NCI-H128 (cell line): ENCODE measurements around the gene FKRP.
A peak's percentile ranks its signal among the peaks of the same experiment; 100 is the strongest.
"Not testable (repeated sequence)": the region's sequence is repeated elsewhere in the genome, so short reads cannot be mapped to it uniquely, and the experiment has no call there.

Experiments
- DNase-seq: peaks from one replicate; lab custom pipeline; 2025; ENCODE audit not compliant: unreplicated experiment; lab: John Stamatoyannopoulos, UW

Gene FKRP

DNA sequence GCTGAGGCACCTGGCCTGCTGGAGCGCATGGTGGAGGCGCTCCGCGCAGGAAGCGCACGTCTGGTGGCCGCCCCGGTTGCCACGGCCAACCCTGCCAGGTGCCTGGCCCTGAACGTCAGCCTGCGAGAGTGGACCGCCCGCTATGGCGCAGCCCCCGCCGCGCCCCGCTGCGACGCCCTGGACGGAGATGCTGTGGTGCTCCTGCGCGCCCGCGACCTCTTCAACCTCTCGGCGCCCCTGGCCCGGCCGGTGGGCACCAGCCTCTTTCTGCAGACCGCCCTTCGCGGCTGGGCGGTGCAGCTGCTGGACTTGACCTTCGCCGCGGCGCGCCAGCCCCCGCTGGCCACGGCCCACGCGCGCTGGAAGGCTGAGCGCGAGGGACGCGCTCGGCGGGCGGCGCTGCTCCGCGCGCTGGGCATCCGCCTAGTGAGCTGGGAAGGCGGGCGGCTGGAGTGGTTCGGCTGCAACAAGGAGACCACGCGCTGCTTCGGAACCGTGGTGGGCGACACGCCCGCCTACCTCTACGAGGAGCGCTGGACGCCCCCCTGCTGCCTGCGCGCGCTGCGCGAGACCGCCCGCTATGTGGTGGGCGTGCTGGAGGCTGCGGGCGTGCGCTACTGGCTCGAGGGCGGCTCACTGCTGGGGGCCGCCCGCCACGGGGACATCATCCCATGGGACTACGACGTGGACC lies 10.1 kb downstream of the FKRP start:
- DNase-seq, result no peak

GRCh38 chr19:46756544-46756888 lies 10.7 kb downstream of the FKRP start:
- no peak for DNase-seq

- no peak for DNase-seq
Measured at GRCh38 chr19:46759206-46759605, 13.3 kb downstream of the FKRP start.

- no peak for DNase-seq
Measured at GRCh38 chr19:46759817-46760333, 14.0 kb downstream of the FKRP start.

GRCh38 chr19:46760363-46760762 lies 14.5 kb downstream of the FKRP start:
- no peak for DNase-seq

GRCh38 chr19:46760897-46761296 lies 15.0 kb downstream of the FKRP start:
- DNase-seq, result not testable (repeated sequence)

DNA sequence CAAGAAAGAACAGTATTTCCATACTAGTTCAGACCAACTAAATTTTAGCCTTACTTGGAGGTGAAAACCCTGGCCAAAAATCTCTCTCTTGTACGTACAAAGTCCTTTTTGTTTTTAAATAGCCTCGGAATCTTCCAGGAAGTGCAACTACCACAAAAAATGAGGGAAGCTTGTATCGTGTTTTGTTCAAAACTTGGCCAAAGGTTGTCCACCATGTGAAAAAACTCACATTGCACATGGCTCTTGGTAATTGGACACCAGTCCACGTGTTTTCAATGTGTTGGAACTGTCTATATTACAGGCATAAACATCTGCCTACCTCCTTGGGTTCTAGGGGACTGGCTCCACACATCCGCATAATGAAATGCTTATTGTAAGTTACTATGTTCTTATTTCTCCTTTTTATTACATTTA lies 15.6 kb downstream of the FKRP start:
- DNase-seq, result no peak

DNA sequence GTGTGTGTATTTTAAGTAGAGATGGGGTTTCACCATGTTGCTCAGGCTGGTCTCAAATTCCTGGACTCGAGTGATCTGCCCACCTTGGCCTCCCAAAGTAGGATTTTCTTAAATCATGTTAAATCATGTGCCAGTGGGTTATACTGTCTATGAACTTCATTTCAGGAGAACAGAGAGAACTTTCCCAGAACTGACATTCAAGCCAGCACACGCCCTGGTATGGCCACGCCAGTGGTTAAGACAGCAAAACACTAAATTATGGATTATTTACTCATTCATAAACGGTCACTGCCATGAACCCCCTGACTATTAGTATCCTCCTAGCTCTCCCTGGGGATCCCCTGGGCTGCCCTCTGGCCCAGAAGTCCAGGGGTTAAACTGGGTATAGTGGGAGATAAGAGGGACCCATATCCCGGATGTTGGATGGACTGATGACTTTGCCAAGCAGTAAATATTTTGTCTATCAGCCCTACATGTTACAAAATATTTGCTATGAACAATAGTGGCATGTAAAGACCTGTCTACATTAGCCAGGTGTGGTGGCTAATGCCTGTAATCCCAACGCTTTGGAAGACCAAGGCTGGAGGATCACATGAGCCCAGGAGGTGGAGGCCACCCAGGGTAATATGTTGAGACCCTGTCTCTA lies 16.5 kb downstream of the FKRP start:
- DNase-seq, result no peak

- DNase-seq, result no peak
Measured at GRCh38 chr19:46764817-46765291, 19.0 kb downstream of the FKRP start.

DNA sequence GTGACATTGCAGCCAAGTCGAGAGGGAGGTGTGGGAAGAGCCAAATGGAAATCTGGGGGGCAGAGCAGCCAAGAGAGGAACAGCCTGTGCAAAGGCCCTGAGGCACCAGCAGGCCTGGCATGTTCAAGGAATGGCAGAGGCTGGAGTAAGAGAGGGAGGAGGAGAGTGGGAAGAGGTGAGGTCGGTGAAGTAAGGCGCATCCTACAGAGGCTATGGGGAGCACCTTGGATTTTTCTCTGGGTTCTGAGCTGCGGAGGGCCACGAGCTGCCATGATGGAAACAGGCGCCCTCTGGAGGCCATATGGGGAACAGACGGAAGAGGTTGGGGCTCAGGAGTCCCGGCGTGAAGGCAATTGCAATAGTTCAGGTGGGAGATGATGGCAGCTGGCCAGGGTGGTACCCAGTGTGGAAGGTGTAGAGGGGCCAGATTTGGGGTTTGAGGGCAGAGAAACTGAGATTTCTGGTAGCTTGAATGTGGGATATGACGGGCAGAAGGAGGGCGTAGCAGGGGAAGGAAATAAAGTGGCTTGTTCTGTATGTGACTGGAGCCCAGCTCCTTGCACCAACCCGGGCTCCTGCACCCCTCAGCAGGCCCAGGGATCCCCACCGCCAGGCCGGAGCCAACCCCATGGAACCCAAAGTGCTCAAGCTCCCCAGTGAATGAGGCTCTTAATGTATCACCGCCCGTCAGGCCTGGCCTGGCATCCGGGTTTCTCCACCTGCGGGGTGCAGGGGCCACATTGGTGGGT lies 20.9 kb downstream of the FKRP start:
- DNase-seq, result no peak

- not testable (repeated sequence) for DNase-seq
Measured at GRCh38 chr19:46768746-46769145, 22.9 kb downstream of the FKRP start.

DNA sequence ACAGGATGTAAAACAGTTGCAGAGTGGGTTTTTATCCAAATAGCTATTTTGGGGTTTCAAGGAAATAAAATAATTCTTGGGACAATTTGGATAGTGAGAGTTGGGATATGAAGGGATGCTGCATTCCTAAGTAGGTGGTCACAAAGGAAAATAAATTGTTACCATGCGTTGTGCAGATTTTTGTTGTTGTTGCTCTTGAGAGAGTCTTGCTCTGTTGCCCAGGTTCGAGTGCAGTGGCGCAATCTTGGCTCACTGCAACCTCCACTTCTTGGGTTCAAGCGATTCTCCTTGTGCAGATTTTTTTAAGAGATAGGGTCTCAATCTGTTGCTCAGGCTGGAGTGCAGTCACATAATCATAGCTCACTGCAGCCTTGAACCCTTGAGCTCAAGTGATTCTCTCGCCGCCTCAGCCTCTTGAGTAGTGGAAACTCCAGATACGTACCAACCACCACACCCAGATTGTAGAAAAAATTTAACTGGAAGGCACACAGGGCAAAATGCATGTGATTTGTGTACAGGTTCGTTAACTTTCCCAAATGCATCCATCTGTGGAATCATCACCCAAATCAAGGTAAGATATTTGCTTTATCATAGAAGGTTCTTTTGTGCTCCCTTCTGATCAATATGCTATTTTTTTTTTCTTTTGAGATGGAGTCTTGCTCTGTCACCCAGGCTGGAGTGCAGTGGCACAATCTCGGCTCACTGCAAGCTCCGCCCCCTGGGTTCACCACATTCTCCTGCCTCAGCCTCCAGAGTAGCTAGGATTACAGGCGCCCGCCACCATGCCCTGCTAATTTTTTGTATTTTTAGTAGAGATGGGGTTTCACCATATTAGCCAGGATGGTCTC lies 26.5 kb downstream of the FKRP start:
- no peak for DNase-seq

- no peak for DNase-seq
Measured at GRCh38 chr19:46773018-46773399, 27.2 kb downstream of the FKRP start.

DNA sequence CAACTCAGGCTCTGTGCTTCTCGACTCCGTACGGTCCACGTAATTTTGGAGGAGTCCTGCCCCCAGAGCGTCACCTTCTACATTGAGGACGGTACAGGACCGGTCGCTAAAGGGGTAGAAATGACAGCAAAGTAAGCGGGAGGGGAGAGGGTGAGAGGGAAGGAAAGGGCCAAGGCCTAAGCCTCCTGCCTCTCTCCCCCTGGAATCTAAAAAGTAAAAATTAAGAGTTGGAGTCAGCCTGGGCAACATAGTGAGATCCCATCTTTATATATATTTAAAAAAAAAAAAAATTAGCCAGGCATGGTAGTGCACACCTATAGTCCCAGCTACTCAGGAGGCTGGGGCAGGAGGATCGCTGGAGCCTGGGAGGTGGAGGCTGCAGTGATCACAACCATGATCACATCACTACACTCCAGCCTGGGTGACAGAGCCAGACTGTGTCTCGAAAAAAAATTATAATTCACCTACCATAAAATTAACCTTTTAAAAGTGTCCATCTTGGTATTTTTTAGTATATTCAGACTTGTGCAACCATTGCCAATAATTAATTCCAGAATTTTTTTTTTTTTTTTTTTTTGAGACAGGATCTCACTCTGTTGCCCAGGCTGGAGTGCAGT lies 29.9 kb downstream of the FKRP start:
- DNase-seq, result no peak

- DNase-seq, result no peak
Measured at GRCh38 chr19:46776927-46777911, 31.4 kb downstream of the FKRP start.

- DNase-seq, result not testable (repeated sequence)
Measured at GRCh38 chr19:46777956-46778645, 32.2 kb downstream of the FKRP start.

GRCh38 chr19:46782355-46783019 lies 36.6 kb downstream of the FKRP start:
- no peak for DNase-seq

DNA sequence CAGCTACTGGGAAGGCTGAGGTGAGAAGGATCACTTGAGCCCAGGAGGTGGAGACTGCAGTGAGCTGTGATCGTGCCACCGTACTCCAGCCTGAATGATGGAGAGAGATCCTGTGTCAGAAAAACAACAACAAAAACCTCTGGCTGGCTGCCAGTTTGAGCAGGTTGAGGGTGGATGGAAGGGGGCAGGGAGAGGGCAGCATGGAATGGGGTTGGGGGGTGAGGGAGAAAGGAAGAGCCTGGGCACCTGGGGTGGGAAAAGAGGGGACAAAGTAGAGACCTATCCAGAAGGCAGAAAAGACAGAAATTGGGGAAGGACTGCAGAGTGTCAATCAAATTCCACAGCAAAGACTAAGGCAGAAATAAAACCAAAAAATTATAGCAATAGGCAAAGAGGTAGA lies 37.8 kb downstream of the FKRP start:
- DNase-seq, result peak; percentile 92
